WTC11 (cell line): ENCODE measurements around the gene KCNMA1. TPM values are rescaled to one million over a fixed set of nuclear protein-coding genes. Genes with fewer than 3 reads are reported as not detected.

Source experiments
- ATAC-seq: fragments of 200-7000 bp; cut with Tn5 transposase; 2 replicates; pipeline ENCODE4 v1.10.0; 2021; ENCODE audit warnings: mild to moderate bottlenecking, moderate library complexity
- CTCF ChIA-PET: fragments of 300-600 bp; sonication (Branson Sonifier 250); formaldehyde crosslinking; loops from one replicate; lab custom pipeline; 2021; ENCODE audit warnings: antibody characterized with exemption; lab: Charles Lee
- POLR2A ChIA-PET: fragments of 350-600 bp; sonication (Branson Sonifier 250); formaldehyde crosslinking; loops from one replicate; lab custom pipeline; 2021; ENCODE audit warnings: antibody characterized with exemption; lab: Charles Lee
- DNase-seq: peaks from one replicate; pipeline ENCODE4 v3.0.0; 2021; ENCODE audit warnings: low spot score
- H3K27ac Mint-ChIP-seq: 2 replicates; pipeline ENCODE4 v1.8.0; 2021; ENCODE audit warnings: mixed read lengths
- H3K27me3 Mint-ChIP-seq: 2 replicates; pipeline ENCODE4 v1.8.0; 2021; ENCODE audit warnings: low read depth, mild to moderate bottlenecking, moderate library complexity, mixed read lengths
- H3K36me3 Mint-ChIP-seq: 2 replicates; pipeline ENCODE4 v1.8.0; 2021; ENCODE audit warnings: mixed read lengths
- H3K4me1 Mint-ChIP-seq: 2 replicates; pipeline ENCODE4 v1.8.0; 2022; ENCODE audit warnings: mixed read lengths
- H3K4me3 Mint-ChIP-seq: 2 replicates; pipeline ENCODE4 v1.8.0; 2021; ENCODE audit warnings: mild to moderate bottlenecking, moderate library complexity, mixed read lengths
- H3K9me3 Mint-ChIP-seq: 2 replicates; pipeline ENCODE4 v1.8.0; 2021; ENCODE audit warnings: mixed read lengths
- ATF2 ChIP-seq: sonication (generic); formaldehyde crosslinking; IDR thresholded peaks from 2 replicates; pipeline ENCODE4 v1.8.1; 2022; ENCODE audit warnings: low read depth, missing genetic modification reagents, borderline replicate concordance
- ETV6 ChIP-seq: sonication (generic); formaldehyde crosslinking; IDR thresholded peaks from 2 replicates; pipeline ENCODE4 v1.8.1; 2022; ENCODE audit warnings: mild to moderate bottlenecking, missing genetic modification reagents
- GABPB1 ChIP-seq: sonication (generic); formaldehyde crosslinking; IDR thresholded peaks from 2 replicates; pipeline ENCODE4 v1.8.1; 2023; ENCODE audit warnings: mild to moderate bottlenecking, missing genetic modification reagents
- GRHL2 ChIP-seq: fragments of 250-450 bp; sonication (Bioruptor Pico); IDR thresholded peaks from 2 replicates; pipeline ENCODE4 v1.8.0; 2022; ENCODE audit warnings: mild to moderate bottlenecking, moderate library complexity; ENCODE audit not compliant: insufficient replicate concordance, severe bottlenecking
- IRF2 ChIP-seq: sonication (generic); formaldehyde crosslinking; IDR thresholded peaks from 2 replicates; pipeline ENCODE4 v1.8.0; 2022; ENCODE audit warnings: low read depth, missing genetic modification reagents, borderline replicate concordance
- KAT7 ChIP-seq: sonication (generic); formaldehyde crosslinking; IDR thresholded peaks from 2 replicates; pipeline ENCODE4 v1.8.1; 2023; ENCODE audit warnings: missing genetic modification reagents, mild to moderate bottlenecking, borderline replicate concordance
- MYBL2 ChIP-seq: sonication (generic); formaldehyde crosslinking; IDR thresholded peaks from 2 replicates; pipeline ENCODE4 v1.8.1; 2023; ENCODE audit warnings: mild to moderate bottlenecking, moderate library complexity, missing genetic modification reagents
- NFE2L1 ChIP-seq: sonication (generic); formaldehyde crosslinking; IDR thresholded peaks from 2 replicates; pipeline ENCODE4 v1.8.1; 2023; ENCODE audit warnings: missing genetic modification reagents
- OVOL2 ChIP-seq: fragments of 250-450 bp; sonication (Bioruptor Pico); IDR thresholded peaks from 2 replicates; pipeline ENCODE4 v1.9.0; 2021; ENCODE audit warnings: mild to moderate bottlenecking, borderline replicate concordance
- ZNF121 ChIP-seq: sonication (generic); formaldehyde crosslinking; IDR thresholded peaks from 2 replicates; pipeline ENCODE4 v1.8.0; 2023; ENCODE audit warnings: missing genetic modification reagents
- ZNF138 ChIP-seq: sonication (generic); formaldehyde crosslinking; conservative IDR thresholded peaks from 2 replicates; pipeline ENCODE4 v1.8.1; 2022; ENCODE audit warnings: mild to moderate bottlenecking, moderate library complexity, missing genetic modification reagents
- ZNF281 ChIP-seq: sonication (generic); formaldehyde crosslinking; IDR thresholded peaks from 2 replicates; pipeline ENCODE4 v1.8.0; 2023; ENCODE audit warnings: mild to moderate bottlenecking, missing genetic modification reagents
- ZNF671 ChIP-seq: fragments of 250-450 bp; sonication (Bioruptor Pico); IDR thresholded peaks from 2 replicates; pipeline ENCODE4 v1.8.0; 2021; ENCODE audit warnings: mild to moderate bottlenecking
- ZSCAN18 ChIP-seq: fragments of 250-450 bp; sonication (Bioruptor Pico); IDR thresholded peaks from 2 replicates; pipeline ENCODE4 v2.1.2; 2022; ENCODE audit warnings: mild to moderate bottlenecking, moderate library complexity
- total RNA-seq: library from RNA; stranded (reverse); gene quantifications from 3 replicates; pipeline ENCODE4 v1.2.3, GENCODE V29; 2021
- TF ChIP-seq, protein P1 (sequence below): fragments of 200-600 bp; IDR thresholded peaks from 2 replicates; pipeline ENCODE4 v1.8.0; 2022; ENCODE audit warnings: antibody characterized with exemption
- TF ChIP-seq, protein P2 (sequence below): fragments of 250-450 bp; sonication (Bioruptor Pico); IDR thresholded peaks from 2 replicates; pipeline ENCODE4 v1.9.0; 2021; ENCODE audit warnings: mild to moderate bottlenecking
- TF ChIP-seq, protein P3 (sequence below): fragments of 250-450 bp; sonication (Bioruptor Pico); IDR thresholded peaks from 2 replicates; pipeline ENCODE4 v1.9.0; 2021; ENCODE audit warnings: mild to moderate bottlenecking
- TF ChIP-seq, protein P4 (sequence below): sonication (generic); formaldehyde crosslinking; IDR thresholded peaks from 2 replicates; pipeline ENCODE4 v1.8.1; 2022; ENCODE audit warnings: low read depth, mild to moderate bottlenecking, moderate library complexity, missing genetic modification reagents, borderline replicate concordance
- TF ChIP-seq, protein P5 (sequence below): sonication (generic); formaldehyde crosslinking; IDR thresholded peaks from 2 replicates; pipeline ENCODE4 v1.8.1; 2022; ENCODE audit warnings: missing genetic modification reagents, borderline replicate concordance

The KCNMA1 gene
- total RNA-seq, 1 experiment from 2014 or later = 7.3 TPM

GRCh38 chr10:77397103-77397502 is 240.5 kb downstream of the KCNMA1 start:
- Mint-ChIP-seq H3K36me3 (no peaks in the 10 kb centered on the region), H3K9me3 (no peaks in the 10 kb centered on the region), H3K4me1 (peaks cover 6% of the 10 kb centered on the region), H3K27ac (no peak overlapping the region), H3K27me3 (no peaks in the 10 kb centered on the region), H3K4me3 (no peak overlapping the region)
- no peak for TF ChIP-seq GRHL2 (CRISPR knock-in tag)
- no peak for TF ChIP-seq GABPB1
- no peak for TF ChIP-seq MYBL2
- TF ChIP-seq OVOL2 (CRISPR knock-in tag) = no peak
- TF ChIP-seq KAT7 (CRISPR knock-in tag) = no peak
- no peak for TF ChIP-seq ZNF121
- TF ChIP-seq, protein P1, sequence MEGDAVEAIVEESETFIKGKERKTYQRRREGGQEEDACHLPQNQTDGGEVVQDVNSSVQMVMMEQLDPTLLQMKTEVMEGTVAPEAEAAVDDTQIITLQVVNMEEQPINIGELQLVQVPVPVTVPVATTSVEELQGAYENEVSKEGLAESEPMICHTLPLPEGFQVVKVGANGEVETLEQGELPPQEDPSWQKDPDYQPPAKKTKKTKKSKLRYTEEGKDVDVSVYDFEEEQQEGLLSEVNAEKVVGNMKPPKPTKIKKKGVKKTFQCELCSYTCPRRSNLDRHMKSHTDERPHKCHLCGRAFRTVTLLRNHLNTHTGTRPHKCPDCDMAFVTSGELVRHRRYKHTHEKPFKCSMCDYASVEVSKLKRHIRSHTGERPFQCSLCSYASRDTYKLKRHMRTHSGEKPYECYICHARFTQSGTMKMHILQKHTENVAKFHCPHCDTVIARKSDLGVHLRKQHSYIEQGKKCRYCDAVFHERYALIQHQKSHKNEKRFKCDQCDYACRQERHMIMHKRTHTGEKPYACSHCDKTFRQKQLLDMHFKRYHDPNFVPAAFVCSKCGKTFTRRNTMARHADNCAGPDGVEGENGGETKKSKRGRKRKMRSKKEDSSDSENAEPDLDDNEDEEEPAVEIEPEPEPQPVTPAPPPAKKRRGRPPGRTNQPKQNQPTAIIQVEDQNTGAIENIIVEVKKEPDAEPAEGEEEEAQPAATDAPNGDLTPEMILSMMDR = no peak
- TF ChIP-seq, protein P2, sequence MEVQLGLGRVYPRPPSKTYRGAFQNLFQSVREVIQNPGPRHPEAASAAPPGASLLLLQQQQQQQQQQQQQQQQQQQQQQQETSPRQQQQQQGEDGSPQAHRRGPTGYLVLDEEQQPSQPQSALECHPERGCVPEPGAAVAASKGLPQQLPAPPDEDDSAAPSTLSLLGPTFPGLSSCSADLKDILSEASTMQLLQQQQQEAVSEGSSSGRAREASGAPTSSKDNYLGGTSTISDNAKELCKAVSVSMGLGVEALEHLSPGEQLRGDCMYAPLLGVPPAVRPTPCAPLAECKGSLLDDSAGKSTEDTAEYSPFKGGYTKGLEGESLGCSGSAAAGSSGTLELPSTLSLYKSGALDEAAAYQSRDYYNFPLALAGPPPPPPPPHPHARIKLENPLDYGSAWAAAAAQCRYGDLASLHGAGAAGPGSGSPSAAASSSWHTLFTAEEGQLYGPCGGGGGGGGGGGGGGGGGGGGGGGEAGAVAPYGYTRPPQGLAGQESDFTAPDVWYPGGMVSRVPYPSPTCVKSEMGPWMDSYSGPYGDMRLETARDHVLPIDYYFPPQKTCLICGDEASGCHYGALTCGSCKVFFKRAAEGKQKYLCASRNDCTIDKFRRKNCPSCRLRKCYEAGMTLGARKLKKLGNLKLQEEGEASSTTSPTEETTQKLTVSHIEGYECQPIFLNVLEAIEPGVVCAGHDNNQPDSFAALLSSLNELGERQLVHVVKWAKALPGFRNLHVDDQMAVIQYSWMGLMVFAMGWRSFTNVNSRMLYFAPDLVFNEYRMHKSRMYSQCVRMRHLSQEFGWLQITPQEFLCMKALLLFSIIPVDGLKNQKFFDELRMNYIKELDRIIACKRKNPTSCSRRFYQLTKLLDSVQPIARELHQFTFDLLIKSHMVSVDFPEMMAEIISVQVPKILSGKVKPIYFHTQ (CRISPR knock-in tag) = no peak
- TF ChIP-seq, protein P3, sequence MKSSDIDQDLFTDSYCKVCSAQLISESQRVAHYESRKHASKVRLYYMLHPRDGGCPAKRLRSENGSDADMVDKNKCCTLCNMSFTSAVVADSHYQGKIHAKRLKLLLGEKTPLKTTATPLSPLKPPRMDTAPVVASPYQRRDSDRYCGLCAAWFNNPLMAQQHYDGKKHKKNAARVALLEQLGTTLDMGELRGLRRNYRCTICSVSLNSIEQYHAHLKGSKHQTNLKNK = no peak
- no peak for TF ChIP-seq ZNF138 (CRISPR knock-in tag)
- TF ChIP-seq, protein P4, sequence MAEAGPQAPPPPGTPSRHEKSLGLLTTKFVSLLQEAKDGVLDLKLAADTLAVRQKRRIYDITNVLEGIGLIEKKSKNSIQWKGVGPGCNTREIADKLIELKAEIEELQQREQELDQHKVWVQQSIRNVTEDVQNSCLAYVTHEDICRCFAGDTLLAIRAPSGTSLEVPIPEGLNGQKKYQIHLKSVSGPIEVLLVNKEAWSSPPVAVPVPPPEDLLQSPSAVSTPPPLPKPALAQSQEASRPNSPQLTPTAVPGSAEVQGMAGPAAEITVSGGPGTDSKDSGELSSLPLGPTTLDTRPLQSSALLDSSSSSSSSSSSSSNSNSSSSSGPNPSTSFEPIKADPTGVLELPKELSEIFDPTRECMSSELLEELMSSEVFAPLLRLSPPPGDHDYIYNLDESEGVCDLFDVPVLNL (CRISPR knock-in tag) = no peak
- TF ChIP-seq ETV6 (CRISPR knock-in tag) = no peak
- no peak for TF ChIP-seq ZSCAN18 (CRISPR knock-in tag)
- no peak for TF ChIP-seq IRF2
- no peak for TF ChIP-seq ATF2 (CRISPR knock-in tag)
- TF ChIP-seq ZNF281 (CRISPR knock-in tag) = no peak
- TF ChIP-seq ZNF671 (CRISPR knock-in tag) = no peak
- TF ChIP-seq NFE2L1 = no peak
- TF ChIP-seq, protein P5, sequence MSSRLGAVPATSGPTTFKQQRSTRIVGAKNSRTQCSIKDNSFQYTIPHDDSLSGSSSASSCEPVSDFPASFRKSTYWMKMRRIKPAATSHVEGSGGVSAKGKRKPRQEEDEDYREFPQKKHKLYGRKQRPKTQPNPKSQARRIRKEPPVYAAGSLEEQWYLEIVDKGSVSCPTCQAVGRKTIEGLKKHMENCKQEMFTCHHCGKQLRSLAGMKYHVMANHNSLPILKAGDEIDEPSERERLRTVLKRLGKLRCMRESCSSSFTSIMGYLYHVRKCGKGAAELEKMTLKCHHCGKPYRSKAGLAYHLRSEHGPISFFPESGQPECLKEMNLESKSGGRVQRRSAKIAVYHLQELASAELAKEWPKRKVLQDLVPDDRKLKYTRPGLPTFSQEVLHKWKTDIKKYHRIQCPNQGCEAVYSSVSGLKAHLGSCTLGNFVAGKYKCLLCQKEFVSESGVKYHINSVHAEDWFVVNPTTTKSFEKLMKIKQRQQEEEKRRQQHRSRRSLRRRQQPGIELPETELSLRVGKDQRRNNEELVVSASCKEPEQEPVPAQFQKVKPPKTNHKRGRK = no peak
- DNase-seq = no peak
- ChIA-PET POLR2A (no interaction called here), CTCF (no interaction called here)
- ATAC-seq = no peak
